CD4-positive, alpha-beta T cell treated with Interleukin-17A for 4 hours (primary cell): Measurements from ENCODE around the gene SHMT1.
A peak's percentile ranks its signal among the peaks of the same experiment; 100 is the strongest.
"Not testable (repeated sequence)": the region's sequence is repeated elsewhere in the genome, so short reads cannot be mapped to it uniquely, and the experiment has no call there.

Source experiments
- DNase-seq: peaks from one replicate; pipeline ENCODE4 v3.0.0-alpha.2; 2020; ENCODE audit warnings: mixed read lengths

SHMT1 gene

DNA sequence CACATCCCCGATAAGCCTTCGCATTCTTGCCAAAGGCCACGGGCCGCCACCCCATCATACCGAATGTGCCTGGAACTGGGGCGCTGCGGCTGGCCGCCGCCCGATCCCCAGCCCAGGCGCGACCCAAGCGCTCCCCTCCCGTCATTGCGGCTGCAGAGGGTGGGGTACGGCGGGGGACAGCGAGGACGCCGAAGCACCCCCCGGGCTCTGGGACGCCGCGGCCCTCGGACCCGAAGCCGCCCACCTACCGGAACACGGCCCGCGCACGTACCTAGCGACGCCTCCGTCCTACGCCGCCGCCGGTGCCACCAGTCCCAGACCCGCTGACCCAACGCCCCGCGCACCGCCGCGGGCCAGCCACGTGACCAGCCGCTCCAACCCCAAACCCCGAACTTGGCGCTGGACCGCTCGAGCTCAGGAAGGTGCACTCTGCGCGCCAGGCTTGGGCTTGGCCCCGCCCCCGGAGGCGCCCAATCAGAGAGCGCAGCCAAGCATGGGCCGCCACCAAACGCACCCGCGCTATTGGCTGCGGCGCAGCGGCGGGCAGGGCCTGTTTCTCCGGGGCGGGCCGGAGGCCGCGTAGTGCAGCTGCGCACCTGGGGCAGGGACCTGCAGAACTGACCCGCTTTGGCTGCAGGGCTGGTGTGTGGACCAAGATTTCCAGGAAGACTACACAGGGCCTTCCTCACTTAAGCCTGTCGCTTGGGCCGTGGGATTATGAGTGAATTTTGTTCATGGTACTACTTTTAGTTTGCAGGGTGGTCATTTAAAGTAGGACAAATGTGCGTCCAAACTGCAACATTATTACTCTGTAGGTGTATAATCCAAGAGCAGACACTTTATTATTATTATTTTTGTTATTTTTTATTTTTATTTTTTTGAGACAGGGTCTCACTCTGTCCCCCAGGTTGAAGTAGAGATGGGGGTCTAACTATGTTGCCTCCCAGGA lies at the start of gene SHMT1:
Gene SHMT1 (minus strand): TSS at position 450 of the 949 bp plus-strand sequence. CDS start 7,569 bp downstream, outside the sequence.
- DNase-seq, result peak; percentile 94

- DNase-seq, result not testable (repeated sequence)
Observed at GRCh38 chr17:18412001-18412538, 48.7 kb upstream of the SHMT1 start.

DNA sequence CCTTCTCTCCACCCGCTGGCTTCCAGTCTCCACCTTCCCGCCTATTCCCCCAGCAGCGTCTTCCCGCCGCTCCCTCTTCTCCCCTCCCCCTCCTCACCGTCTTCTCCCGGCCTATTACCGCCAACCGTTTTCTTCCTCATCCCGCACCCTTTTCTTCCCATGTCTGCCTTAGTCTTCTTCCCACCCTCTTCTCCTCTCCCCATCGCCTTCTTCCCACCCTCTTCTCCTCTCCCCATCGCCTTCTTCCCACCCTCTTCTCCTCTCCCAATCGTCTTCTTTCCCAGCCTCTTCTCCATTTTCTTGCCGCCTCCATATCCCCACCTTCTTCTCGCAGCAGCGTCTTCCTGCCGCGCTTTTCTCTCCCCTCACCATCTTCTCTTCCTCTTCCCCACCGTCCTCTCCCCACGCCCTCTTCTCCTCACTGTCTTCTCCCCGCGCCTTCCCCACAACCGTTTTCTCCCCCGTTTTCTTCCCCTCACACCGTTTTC lies 48.1 kb upstream of the SHMT1 start:
- peak; percentile 19 for DNase-seq

DNA sequence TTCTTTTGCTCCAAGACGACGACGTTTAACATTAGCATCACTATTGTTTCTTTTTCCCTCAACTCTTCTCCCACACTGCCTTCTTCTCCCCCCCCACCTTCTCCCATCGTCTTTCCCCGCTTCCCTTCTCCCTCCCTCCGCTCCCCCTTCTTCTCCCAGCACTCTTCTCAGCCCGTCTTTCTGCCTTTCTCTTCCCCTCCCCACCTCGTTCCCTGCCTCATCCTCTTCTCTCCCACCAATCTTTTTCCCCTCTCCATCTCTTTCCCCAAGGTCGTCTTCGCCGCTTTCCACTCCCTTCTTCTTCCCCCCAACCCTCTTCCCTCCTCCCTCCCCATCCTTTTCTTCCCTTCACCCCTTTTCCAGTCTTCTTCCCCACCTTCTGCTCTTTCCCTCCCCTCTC lies 47.4 kb upstream of the SHMT1 start:
- not testable (repeated sequence) for DNase-seq

DNA sequence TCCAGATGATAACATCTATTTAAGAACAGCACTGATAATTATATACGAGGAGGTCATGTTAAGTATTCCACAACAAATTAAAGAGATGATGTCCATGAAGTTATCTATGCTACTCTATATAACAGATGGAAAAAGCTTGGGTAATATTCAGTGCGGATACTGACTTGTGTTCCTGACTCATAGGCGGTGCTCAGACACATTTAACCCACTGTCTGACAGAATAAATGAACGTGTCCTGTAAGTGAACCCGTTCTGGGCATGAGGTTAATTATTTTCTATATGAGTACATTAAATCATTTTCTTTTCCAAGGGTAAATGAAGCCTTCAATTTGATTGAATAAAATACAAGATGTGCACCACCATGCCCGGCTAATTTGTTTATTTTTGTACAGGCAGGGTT lies 46.0 kb upstream of the SHMT1 start:
- not testable (repeated sequence) for DNase-seq

DNA sequence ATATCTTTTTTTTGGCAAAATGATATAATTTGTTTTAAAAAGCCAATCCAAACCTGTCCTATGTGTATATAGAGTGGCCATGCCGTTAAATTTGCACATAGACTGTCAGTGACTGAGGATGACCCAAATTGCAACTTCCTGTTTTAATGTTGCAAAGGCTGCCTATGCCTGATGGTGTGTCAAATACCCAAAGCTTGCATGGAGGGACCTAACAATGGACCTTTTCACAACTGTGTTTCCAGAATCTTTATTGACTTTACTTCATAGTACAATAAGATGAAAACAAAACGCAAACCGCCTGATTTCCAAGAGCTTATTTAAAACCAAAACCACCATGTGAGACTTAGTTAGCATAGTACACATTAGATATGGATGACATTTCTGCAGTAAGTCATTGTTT lies 45.6 kb upstream of the SHMT1 start:
- peak; percentile 5 for DNase-seq

DNA sequence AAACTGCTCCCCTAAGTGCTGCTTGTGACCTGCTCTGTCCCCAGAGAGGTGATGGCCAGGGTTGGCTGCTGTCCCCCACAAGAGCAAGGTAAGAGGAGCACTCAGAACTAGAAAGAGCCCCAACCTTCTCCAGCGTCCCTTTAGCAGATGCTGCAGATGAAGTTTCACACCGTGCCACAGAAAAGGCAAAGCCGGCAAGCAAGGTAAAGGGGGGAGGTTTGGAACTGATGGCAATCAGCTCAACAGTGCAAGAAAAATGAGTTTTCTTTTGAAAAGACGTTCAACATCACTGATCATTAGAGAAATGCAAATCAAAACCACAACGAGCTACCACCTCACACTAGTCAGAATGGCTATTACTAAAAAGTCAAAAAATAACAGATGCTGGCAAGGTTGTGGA lies 40.3 kb upstream of the SHMT1 start:
- not testable (repeated sequence) for DNase-seq

- not testable (repeated sequence) for DNase-seq
Observed at GRCh38 chr17:18403166-18403565, 39.8 kb upstream of the SHMT1 start.

DNA sequence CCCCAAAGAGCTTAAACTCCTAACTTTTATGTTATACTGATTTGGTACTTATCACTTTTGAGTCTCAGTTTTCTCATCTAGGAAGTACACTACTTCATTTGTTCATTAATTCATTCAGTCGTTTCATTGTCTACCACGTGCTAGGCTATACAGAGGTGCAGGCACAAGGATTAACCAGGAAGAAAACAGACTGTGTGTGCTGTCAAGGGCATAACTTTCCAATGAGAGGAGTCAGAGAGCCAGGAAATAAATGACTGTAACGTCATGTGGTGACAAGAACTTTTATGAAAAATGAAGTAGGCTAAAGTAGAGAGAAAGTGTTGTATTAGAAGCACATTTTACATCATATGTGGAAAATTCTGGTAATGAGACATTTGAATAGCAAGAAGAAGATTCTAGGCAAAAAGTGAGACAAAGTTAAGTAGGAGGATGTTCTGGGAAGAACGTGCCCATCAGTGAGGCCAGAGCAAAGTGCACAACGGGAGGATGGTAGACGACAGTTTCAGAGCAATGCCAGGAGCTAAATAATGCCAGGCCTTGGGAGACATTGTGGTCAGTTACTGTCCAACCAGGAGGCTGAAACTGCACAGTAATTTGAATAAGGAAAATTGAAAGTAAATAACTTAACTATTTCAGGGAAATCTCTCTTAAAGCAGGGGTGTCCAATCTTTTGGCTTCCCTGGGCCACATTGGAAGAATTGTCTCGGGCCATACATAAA lies 38.7 kb upstream of the SHMT1 start:
- not testable (repeated sequence) for DNase-seq

DNA sequence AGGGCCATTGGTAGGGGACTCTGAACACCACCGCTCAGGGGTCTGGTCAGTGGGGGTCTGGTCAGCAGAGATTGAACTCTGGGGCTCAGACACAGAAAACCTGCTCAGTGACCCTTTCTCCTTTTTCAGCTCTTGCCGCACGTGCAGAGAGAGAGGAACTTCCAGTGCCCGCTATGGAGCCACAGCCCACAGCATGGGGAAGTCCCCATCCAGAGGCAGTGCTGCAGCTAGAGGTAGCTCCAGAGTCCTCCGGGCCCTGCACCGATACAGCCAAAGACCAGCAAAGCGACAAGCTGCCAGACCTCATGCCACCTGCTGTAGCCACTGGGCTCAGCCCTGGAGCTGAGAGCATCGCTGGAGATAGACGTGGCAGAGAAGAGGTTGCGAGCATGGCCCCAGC lies 25.4 kb upstream of the SHMT1 start:
- DNase-seq, result not testable (repeated sequence)

- not testable (repeated sequence) for DNase-seq
Observed at GRCh38 chr17:18388266-18388665, 24.9 kb upstream of the SHMT1 start.

DNA sequence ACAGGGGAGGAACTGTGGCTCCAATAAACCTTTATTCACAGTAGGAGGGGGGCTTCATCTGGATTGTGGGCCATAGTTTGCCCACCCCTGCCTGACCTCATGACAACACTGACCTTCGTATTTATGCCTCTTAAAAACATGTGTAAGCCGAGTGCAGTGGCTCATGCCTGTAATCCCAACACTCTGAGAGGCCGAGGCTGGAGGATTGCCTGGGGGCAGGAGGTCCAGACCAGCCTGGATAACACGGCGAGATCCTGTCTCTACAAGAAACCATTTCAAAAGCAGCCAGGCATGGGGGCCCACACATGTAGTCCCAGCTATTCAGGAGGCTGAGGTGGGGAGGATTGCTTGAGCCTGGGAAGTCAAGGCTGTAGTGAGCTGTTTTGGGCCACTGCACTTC lies 24.2 kb upstream of the SHMT1 start:
- not testable (repeated sequence) for DNase-seq

GRCh38 chr17:18384271-18384670 lies 20.9 kb upstream of the SHMT1 start:
- not testable (repeated sequence) for DNase-seq

- DNase-seq, result peak; percentile 36
Observed at GRCh38 chr17:18383079-18383481, 19.7 kb upstream of the SHMT1 start.

DNA sequence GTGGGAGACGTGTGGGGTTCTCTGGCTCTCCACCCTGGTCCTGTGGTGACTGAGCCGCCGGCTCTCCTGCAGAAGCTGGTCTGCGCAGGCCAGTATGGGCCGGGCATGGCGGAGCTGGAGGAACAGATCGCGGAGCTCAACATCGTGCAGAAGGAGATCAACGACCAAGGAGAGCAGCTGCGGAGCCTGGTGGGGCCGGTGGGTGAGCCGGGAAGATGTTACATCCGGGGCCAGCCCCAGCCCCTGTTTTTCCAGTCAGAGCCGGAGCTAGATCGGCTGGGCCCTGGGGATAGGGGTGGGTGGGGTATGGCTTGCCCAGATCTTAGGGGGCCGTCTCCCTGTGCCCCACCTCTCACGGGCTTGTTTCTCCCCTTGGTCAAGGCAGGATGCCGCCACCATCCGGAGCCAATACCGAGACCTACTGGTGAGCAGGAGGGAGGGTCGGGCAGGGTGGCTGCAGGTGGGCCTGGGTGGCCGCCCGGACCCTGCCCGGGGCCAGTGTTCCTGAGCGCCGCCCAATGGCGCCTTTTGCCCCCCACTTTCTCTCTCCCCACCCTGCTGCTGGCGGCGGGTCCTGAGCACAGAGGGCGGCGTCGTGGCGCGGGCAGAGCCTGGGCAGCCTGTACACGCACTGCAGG lies 19.2 kb upstream of the SHMT1 start:
- DNase-seq, result no peak

GRCh38 chr17:18381953-18382245 lies 18.5 kb upstream of the SHMT1 start:
- DNase-seq, result no peak

DNA sequence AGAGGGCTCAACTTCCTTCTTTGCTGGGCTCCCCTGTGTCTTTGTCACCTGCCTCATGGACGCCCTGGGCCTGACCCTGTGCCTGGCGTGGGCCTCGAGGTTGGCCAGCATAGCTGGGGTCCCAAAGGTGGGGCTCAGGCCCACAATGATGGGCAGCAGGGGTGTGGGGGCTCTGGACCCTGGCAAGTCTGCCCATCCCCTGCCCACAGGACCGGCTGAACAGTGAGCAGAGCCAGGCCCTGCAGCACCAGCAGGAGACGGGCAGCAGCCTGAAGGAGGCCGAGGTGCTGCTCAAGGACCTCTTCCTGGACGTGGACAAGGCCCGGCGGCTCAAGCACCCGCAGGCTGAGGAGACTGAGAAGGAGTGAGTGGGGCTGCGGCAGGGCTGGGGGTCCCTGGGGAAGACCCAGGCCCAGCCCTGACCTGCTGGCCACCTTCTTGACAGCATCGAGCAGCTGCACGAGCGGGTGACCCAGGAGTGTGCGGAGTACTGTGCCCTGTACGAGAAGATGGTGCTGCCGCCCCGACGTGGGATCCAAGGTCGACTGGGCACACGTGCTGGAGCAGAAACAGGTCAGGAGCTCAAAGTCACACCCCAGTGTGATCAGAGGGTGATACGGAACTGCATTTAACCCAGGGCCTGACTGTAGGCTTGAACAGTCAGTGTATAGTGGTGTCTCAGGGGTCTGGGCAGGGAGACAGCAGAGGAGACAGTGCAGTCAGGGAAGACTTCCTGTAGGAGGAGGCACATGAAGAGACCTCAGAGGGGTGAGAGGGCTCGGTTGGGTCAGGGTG lies 18.0 kb upstream of the SHMT1 start:
- no peak for DNase-seq

GRCh38 chr17:18380471-18381157 lies 17.3 kb upstream of the SHMT1 start:
- no peak for DNase-seq

DNA sequence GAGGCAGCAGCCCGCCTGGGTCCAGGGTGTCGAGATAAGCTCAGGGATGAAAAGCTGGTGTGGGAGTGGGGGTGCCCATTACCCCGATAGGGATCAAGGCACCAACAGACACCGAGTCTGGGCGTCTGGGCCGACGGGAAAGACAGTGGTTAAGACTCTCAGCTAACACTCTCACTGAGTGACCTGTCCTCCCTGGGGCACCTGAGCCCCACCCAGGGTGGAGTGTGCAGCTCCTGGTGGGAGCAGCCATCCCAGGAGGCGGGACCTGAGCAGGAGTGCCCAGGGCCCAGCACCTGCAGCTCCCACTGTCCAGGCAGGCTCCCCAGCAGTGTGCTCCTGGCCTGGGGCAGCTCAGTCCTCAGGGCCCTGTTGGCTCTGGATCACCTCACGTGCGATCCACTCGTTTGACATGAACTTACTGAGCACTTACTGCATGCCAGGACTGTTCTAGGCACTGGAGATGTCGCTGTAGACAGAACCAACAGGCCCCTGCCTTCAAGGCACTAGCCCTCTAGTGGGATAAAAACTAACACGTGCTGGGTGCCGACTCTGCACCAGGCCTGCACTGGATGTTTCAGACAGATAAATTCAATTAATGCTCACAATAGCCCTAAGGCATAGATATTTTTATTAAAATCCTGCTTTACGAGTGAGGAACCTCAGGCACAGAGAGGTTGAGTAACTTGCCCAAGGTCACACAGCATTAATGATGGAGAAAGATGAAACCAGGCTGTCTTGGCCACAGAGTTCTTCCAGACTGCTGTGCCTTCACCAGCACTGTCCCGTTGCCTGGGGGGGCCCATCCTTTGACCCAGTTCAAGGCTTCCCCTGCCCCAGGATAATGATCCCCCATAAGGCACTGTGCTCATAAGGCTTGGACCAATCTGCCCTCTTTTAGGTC lies 16.1 kb upstream of the SHMT1 start:
- DNase-seq, result no peak

GRCh38 chr17:18378614-18379013 lies 15.3 kb upstream of the SHMT1 start:
- not testable (repeated sequence) for DNase-seq

DNA sequence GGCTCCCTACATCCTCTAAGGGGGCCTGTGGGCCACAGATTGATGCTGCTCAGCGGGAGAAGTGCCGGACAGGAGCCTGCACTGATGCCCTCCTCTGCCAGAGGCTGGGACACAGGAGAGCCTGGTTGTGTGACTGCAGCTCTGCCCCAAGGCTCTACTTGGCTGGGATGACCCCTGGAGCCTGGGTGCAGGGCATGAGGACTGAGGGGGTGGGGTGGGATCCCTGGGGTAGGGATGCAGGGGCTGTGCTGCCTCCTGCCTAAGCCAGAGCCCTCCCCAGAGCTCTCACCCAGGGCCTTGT lies 14.8 kb upstream of the SHMT1 start:
- no peak for DNase-seq
